Anterior cingulate cortex (tissue), 58 donors: ENCODE data around the gene YIPF5.
A peak's percentile ranks its signal among the peaks of the same experiment; 100 is the strongest.

Experiments used
- DNase-seq, 58 donors: peaks; one replicate each; lab custom pipeline; 2025; lab: John Stamatoyannopoulos, UW

YIPF5 gene

GRCh38 chr5:144183254-144183889, 12.9 kb upstream of the YIPF5 start:
- peak in 2 of 58 donors; percentile 36 to 39 for DNase-seq

GRCh38 chr5:144179226-144179625, 8.8 kb upstream of the YIPF5 start:
- no peak for DNase-seq

- DNase-seq = no peak
Observed at GRCh38 chr5:144177548-144177947, 7.1 kb upstream of the YIPF5 start.

GRCh38 chr5:144173766-144174165, 3.3 kb upstream of the YIPF5 start:
- DNase-seq = no peak

- no peak for DNase-seq
Observed at GRCh38 chr5:144169904-144170275, 569 bp downstream of the YIPF5 start.

GRCh38 chr5:144167998-144168397, 2.5 kb downstream of the YIPF5 start:
- DNase-seq = no peak

GRCh38 chr5:144166696-144167095, 3.8 kb downstream of the YIPF5 start:
- DNase-seq = no peak

- DNase-seq = no peak
Observed at GRCh38 chr5:144162686-144163085, 7.8 kb downstream of the YIPF5 start.

GRCh38 chr5:144156767-144157171, 13.7 kb downstream of the YIPF5 start:
- DNase-seq = no peak

- no peak for DNase-seq
Observed at GRCh38 chr5:144151026-144151425, 19.4 kb downstream of the YIPF5 start.

GRCh38 chr5:144144956-144145751, 25.3 kb downstream of the YIPF5 start:
- no peak for DNase-seq

- no peak for DNase-seq
Observed at GRCh38 chr5:144143625-144144024, 26.8 kb downstream of the YIPF5 start.

GRCh38 chr5:144142824-144143162, 27.7 kb downstream of the YIPF5 start:
- no peak for DNase-seq

GRCh38 chr5:144142139-144142823, 28.2 kb downstream of the YIPF5 start:
- DNase-seq = peak in 2 of 58 donors; percentile 37 to 43

GRCh38 chr5:144141585-144141984, 28.9 kb downstream of the YIPF5 start:
- no peak for DNase-seq

- peak in 19 of 58 donors; percentile 1 to 42 (median 5) for DNase-seq
Observed at GRCh38 chr5:144139586-144139985, 30.9 kb downstream of the YIPF5 start.

GRCh38 chr5:144135113-144135762, 35.2 kb downstream of the YIPF5 start:
- no peak for DNase-seq

GRCh38 chr5:144134194-144134826, 36.1 kb downstream of the YIPF5 start:
- no peak for DNase-seq

GRCh38 chr5:144133050-144133633, 37.3 kb downstream of the YIPF5 start:
- no peak for DNase-seq

- DNase-seq = no peak
Observed at GRCh38 chr5:144131261-144131660, 39.2 kb downstream of the YIPF5 start.
